Heart left ventricle (tissue), 13 donors: Measurements from ENCODE around the gene GPR31.

Experiments
- POLR2A ChIP-seq, 2 donors: fragments of 450-650 bp; IDR thresholded peaks; one replicate each; pipeline ENCODE4 v1.6.1; 2017; ENCODE audit warnings: antibody characterized with exemption in 2 of 2, mild to moderate bottlenecking in 2 of 2, moderate library complexity in 2 of 2
- TF ChIP-seq, protein P1 (sequence below), 12 donors: fragments of 200-600 bp; sonication (generic) in 4 of 12; IDR thresholded peaks; one replicate each; pipeline versions ENCODE4 v1.5.0 to v1.8.0; 2018 to 2022; ENCODE audit warnings: antibody characterized with exemption in 12 of 12, mild to moderate bottlenecking in 5 of 12
- donor health status: ischemic (EF 13 %, LVEDD 7.1; RV severe dilation, severe dysfunction).
- donor health status: DM: no; HTN: yes; CAD: no.
- donor health status: DM: no; HTN: no; CAD: no.
- donor health status: ischemic (EF 25% LVEDD 6.9; RV normal size, moderate dysfunction).
- donor health status: ischemic (EF 25% LVEDD 5.7; RV mildly dilated, moderate dysfunction).
- donor health status: ischemic (EF 35%, LVEDD 5.7; RV mildly dilated, moderate dysfunction).
- donor health status: nonischemic (EF 11% LVEDD 7.7; RV severe dilation, severe dysfunction).
- donor health status: DM: yes; HTN: yes; CAD: no.
- donor health status: PGD.
- donor health status: ischemic (EF 29% LVEDD 5.4; RV normal size, mild dysfunction).
- donor health status: nonischemic (EF 23%, LVEDD 6.1; RV moderate dilation, normal function).

DNA sequence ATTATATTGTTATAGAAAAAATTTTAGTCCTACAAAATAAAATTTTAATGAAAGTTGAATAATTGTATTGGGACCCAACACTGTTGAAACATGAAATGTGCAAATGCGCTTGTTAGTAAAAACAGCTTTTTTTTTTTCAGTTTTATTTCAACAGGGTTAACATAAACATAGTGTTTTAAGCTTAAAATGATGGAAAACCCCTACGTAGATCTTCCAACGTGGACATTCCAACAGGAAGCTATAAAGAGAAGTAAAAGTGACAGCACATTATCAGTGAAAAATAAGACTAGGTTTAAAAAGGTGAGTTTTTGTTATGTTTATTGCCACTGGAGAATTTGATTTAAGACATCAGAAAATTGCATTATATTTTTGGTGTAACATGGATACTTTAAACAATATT lies 6.5 kb upstream of the GPR31 start:
- TF ChIP-seq, protein P1, sequence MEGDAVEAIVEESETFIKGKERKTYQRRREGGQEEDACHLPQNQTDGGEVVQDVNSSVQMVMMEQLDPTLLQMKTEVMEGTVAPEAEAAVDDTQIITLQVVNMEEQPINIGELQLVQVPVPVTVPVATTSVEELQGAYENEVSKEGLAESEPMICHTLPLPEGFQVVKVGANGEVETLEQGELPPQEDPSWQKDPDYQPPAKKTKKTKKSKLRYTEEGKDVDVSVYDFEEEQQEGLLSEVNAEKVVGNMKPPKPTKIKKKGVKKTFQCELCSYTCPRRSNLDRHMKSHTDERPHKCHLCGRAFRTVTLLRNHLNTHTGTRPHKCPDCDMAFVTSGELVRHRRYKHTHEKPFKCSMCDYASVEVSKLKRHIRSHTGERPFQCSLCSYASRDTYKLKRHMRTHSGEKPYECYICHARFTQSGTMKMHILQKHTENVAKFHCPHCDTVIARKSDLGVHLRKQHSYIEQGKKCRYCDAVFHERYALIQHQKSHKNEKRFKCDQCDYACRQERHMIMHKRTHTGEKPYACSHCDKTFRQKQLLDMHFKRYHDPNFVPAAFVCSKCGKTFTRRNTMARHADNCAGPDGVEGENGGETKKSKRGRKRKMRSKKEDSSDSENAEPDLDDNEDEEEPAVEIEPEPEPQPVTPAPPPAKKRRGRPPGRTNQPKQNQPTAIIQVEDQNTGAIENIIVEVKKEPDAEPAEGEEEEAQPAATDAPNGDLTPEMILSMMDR (IDR thresholded peaks at IDR 0.05) = no peak
- TF ChIP-seq POLR2A (IDR thresholded peaks at IDR 0.05) = no peak
